Central memory CD4-positive, alpha-beta T cell (primary cell): Measurements from ENCODE around the gene GJC3.
A peak's percentile ranks its signal among the peaks of the same experiment; 100 is the strongest.
"Not testable (repeated sequence)": the region's sequence is repeated elsewhere in the genome, so short reads cannot be mapped to it uniquely, and the experiment has no call there.

Experiments used
- DNase-seq: peaks from one replicate; pipeline ENCODE4 v3.0.0; 2022
- total RNA-seq, 3 experiments: gene quantifications; one replicate each; lab custom pipeline; 2026; lab: John Stamatoyannopoulos, UW

Gene GJC3
- 0 to 0.27 (median 0.11) reads per million in 3 experiments for total RNA-seq

- peak; percentile 36 for DNase-seq
Measured at GRCh38 chr7:99928994-99929729, at the start of gene GJC3. GJC3 (minus strand) TSS chr7:99929620; CDS start chr7:99929620, 0 bp downstream.

- DNase-seq = no peak
Measured at GRCh38 chr7:99976626-99977025, 47.2 kb upstream of the GJC3 start.

- DNase-seq = no peak
Measured at GRCh38 chr7:99975782-99976521, 46.5 kb upstream of the GJC3 start, which contains the start of gene AZGP1. AZGP1 (minus strand) TSS chr7:99976031; CDS start chr7:99976020, 11 bp downstream.

- no peak for DNase-seq
Measured at GRCh38 chr7:99974681-99975080, 45.3 kb upstream of the GJC3 start.

GRCh38 chr7:99973817-99974216 lies 44.4 kb upstream of the GJC3 start:
- DNase-seq = not testable (repeated sequence)

GRCh38 chr7:99971242-99971641 lies 41.8 kb upstream of the GJC3 start:
- DNase-seq = no peak

- not testable (repeated sequence) for DNase-seq
Measured at GRCh38 chr7:99969813-99970212, 40.4 kb upstream of the GJC3 start.

GRCh38 chr7:99969298-99969697 lies 39.9 kb upstream of the GJC3 start:
- DNase-seq = no peak

- DNase-seq = no peak
Measured at GRCh38 chr7:99958564-99959227, 29.3 kb upstream of the GJC3 start.

- no peak for DNase-seq
Measured at GRCh38 chr7:99955247-99955646, 25.8 kb upstream of the GJC3 start.

- DNase-seq = not testable (repeated sequence)
Measured at GRCh38 chr7:99954643-99955042, 25.2 kb upstream of the GJC3 start.

GRCh38 chr7:99953649-99954048 lies 24.2 kb upstream of the GJC3 start:
- DNase-seq = no peak

- not testable (repeated sequence) for DNase-seq
Measured at GRCh38 chr7:99952649-99953048, 23.2 kb upstream of the GJC3 start.

GRCh38 chr7:99950819-99951218 lies 21.4 kb upstream of the GJC3 start:
- not testable (repeated sequence) for DNase-seq

- no peak for DNase-seq
Measured at GRCh38 chr7:99949645-99950228, 20.3 kb upstream of the GJC3 start.

- no peak for DNase-seq
Measured at GRCh38 chr7:99947608-99948007, 18.2 kb upstream of the GJC3 start.

GRCh38 chr7:99944497-99945070 lies 15.2 kb upstream of the GJC3 start:
- no peak for DNase-seq

- DNase-seq = no peak
Measured at GRCh38 chr7:99943641-99944496, 14.4 kb upstream of the GJC3 start.

GRCh38 chr7:99938296-99938695 lies 8.9 kb upstream of the GJC3 start:
- no peak for DNase-seq

GRCh38 chr7:99935009-99935408 lies 5.6 kb upstream of the GJC3 start:
- DNase-seq = not testable (repeated sequence)

GRCh38 chr7:99930376-99930775 lies 956 bp upstream of the GJC3 start:
- DNase-seq = no peak

- no peak for DNase-seq
Measured at GRCh38 chr7:99929730-99930053, 272 bp upstream of the GJC3 start.
